GM15510 (cell line): Measurements from ENCODE around the gene B4GALNT3.

ENCODE experiments used
- POLR2A ChIP-seq: IDR thresholded peaks from 3 replicates; pipeline ENCODE4 v1.6.1; 2011; ENCODE audit warnings: borderline replicate concordance; ENCODE audit not compliant: insufficient read length; ENCODE audit errors: extremely low read depth

Gene B4GALNT3

DNA sequence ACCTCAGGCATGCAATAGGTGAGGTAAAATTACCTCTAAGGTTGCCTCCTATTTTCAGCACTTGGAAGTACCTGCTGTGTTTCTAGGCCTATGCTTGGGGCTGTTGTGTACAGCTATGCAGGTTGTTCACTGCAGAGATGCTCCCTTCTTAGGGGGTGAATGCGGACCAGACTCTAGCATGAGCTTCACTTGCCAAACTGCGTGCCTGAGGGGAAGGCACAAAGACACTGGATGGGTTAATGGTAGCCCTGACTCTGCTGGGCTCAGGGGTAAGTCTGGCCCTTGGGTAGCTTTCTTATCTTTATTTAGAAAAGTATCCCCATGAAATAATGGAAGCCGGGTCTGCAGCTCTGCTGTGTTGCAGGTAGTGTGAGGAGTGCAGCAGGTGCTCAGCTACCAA is 35.7 kb downstream of the B4GALNT3 start:
- no peak for TF ChIP-seq POLR2A

DNA sequence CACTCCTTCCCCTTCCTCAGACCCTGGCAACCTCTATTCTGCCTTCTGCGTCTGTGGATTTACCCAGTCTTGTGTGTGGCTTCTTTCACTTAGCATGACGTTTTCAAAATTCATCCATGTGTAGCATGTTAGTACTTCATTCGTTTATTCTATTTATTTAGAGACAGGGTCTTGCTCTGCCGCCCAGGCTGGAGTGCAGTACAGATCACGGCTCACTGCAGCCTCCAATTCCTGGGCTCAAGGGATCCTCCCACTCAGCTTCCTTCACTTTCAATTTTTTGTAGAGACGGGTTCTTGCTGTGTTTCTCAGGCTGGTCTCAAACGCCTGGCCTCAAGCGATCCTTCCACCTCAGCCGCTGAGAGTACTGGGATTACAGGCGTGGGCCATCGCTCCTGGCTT is 37.0 kb downstream of the B4GALNT3 start:
- no peak for TF ChIP-seq POLR2A

GRCh38 chr12:497501-498160 is 37.9 kb downstream of the B4GALNT3 start:
- no peak for TF ChIP-seq POLR2A

DNA sequence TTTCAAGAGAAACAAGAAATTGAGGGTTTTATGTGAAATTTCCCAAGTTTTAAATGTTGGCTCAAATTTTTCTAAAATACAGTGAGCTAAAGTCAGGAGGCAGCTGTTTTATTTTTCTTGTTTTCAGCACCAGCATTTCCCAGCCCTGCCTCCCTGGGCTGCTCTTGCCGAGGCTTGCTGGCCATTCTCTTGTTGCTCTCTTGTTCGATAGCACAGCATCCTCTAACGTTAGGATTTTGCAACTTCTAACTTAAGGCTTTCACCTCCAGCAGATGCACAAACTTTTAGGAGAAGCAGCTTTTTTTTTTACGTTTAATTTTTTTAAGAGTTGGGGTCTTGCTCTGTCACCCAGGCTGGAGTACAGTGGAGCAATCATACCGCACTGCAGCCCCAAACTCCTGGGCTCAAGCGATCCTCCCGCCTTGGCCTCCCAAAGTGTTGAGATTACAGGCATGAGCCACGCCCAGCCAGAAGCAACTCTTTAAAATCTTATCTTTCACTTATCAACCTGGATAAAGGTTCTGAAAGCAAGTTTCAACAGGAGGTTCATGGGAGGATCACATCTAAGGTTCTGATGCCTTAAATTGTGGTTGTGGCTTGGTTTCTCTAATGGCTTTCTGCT is 40.2 kb downstream of the B4GALNT3 start:
- no peak for TF ChIP-seq POLR2A

GRCh38 chr12:501722-502447 is 42.1 kb downstream of the B4GALNT3 start:
- TF ChIP-seq POLR2A: no peak

DNA sequence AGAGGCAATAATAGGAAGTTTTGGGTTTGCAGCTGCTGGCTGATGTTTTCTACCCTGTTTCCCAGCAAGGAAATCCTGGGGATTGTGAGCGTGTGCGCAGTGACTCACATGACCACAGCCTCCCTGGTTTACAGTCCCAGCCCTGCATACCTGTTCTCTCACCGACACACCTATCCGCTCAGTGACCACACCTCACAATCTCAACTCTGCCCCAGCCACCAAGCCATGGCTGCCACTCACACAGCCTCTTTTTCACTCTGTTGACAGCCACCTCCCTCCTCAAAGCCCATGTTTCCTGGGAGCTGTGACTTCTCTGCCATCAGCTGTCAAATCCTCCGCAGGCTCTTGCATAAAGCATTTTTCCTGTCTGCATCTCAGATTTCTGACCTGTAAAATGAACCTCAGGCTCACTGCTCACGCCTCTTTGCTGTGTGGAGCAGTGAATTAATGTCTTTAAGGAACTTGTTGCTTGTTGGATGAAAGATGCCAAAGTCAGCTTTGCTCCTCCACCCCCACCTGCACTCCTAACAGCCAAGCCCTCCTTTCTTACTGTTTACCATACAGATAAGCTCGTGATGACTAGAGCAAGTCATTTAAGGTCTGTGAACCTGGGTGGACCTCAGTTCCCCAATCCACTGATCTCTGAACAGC is 43.5 kb downstream of the B4GALNT3 start:
- no peak for TF ChIP-seq POLR2A

GRCh38 chr12:505221-505620 is 45.5 kb downstream of the B4GALNT3 start:
- TF ChIP-seq POLR2A: no peak

- TF ChIP-seq POLR2A: no peak
Measured at GRCh38 chr12:507391-507796, 47.7 kb downstream of the B4GALNT3 start.

DNA sequence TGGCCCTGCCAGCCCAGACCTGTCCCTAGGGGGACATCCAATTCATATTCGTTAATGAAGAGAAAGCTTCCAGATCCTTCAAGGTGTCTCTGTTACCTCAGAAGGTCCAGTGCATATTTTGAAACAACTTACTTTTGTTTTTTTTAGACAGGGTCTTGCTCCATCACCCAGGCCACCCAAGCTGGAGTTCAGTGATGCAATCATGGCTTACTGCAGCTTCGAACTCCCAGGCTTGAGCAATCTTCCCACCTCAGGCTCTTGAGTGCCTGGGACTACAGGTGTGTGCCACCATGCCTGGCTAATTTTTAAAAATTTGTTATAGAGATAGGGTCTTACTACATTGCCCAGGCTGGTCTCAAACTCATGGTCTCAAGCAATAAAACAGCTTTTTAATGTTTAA is 48.4 kb downstream of the B4GALNT3 start:
- TF ChIP-seq POLR2A: no peak

DNA sequence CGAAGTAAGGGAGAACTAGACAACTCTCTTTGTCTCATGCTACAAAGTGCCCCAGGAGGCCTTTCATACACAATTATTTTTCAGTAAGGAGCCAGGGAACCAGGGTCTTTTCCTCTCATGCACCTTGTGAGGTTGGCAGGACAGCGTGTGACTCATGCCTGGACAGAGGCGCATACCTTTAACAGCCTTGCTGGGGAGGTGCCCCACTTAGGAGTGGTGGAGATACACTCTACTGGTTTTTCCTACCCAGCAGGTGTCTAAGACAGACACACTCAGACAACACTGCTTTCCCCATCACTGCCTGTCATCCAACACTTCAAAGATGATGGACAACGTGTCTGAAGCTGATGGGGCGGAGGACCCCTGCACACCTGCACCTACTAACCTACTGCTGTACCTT is 49.1 kb downstream of the B4GALNT3 start:
- TF ChIP-seq POLR2A: no peak

- TF ChIP-seq POLR2A: no peak
Measured at GRCh38 chr12:509500-509899, 49.8 kb downstream of the B4GALNT3 start.

- no peak for TF ChIP-seq POLR2A
Measured at GRCh38 chr12:510071-510825, 50.5 kb downstream of the B4GALNT3 start.

GRCh38 chr12:512933-513332 is 53.2 kb downstream of the B4GALNT3 start:
- no peak for TF ChIP-seq POLR2A

DNA sequence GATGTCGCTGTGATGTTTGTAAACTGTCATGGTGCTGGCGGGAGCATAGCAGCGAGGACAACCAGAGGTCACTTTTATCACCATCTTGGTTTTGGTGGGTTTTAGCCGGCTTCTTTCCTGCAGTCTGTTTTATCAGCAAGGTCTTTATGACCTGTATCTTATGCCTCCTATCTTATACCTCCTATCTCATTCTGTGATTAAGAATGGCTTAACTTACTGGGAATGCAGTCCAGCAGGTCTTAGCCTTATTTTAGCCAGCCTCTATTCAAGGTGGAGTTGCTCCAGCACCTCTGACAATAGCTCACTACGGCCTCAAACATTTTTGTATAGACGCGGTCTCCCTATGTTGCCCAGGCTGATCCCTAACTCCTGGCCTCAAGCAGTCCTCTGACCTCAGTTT is 53.7 kb downstream of the B4GALNT3 start:
- TF ChIP-seq POLR2A: no peak

DNA sequence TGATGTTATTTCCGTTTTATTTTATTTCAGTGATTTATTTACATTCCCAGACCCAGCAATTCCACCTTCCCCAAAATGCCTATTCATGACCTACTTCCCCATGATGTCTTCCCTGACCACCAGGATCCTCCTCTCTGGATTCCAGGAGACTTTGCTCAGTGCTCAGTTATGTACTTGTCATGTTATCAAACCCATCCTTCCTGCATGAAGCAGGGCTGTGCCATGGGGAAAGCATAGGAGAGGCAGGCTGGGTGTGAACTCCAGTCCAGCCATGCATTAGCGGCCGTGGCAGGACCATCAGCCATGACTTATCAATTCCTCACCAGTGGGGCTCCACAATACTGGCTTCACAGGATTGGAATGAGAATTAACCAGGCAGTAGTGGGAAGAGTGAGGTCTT is 57.8 kb downstream of the B4GALNT3 start:
- no peak for TF ChIP-seq POLR2A
